HG03378 (cell line): ENCODE data around the gene PTPRM.

ENCODE experiments used
- ATAC-seq: cut with Tn5 transposase; IDR thresholded peaks from one replicate; pipeline ENCODE4 v1.9.1; 2021; ENCODE audit warnings: mild to moderate bottlenecking, moderate library complexity; ENCODE audit not compliant: unreplicated experiment

The PTPRM gene

GRCh38 chr18:8254654-8255053 is 687.5 kb downstream of the PTPRM start:
- ATAC-seq, result no peak

GRCh38 chr18:8257851-8258434 is 690.8 kb downstream of the PTPRM start:
- no peak for ATAC-seq

- ATAC-seq, result no peak
Measured at GRCh38 chr18:8260319-8260718, 693.2 kb downstream of the PTPRM start.

- ATAC-seq, result no peak
Measured at GRCh38 chr18:8260827-8261226, 693.7 kb downstream of the PTPRM start.

- ATAC-seq, result no peak
Measured at GRCh38 chr18:8261651-8262091, 694.6 kb downstream of the PTPRM start.

- no peak for ATAC-seq
Measured at GRCh38 chr18:8262221-8262620, 695.1 kb downstream of the PTPRM start.

- no peak for ATAC-seq
Measured at GRCh38 chr18:8264116-8264515, 697.0 kb downstream of the PTPRM start.

GRCh38 chr18:8264861-8265411 is 697.8 kb downstream of the PTPRM start:
- ATAC-seq, result no peak

- ATAC-seq, result no peak
Measured at GRCh38 chr18:8272254-8272653, 705.1 kb downstream of the PTPRM start.

- ATAC-seq, result no peak
Measured at GRCh38 chr18:8274370-8274769, 707.3 kb downstream of the PTPRM start.

- ATAC-seq, result no peak
Measured at GRCh38 chr18:8276406-8276805, 709.3 kb downstream of the PTPRM start.

GRCh38 chr18:8277270-8277669 is 710.2 kb downstream of the PTPRM start:
- ATAC-seq, result no peak

- ATAC-seq, result no peak
Measured at GRCh38 chr18:8279346-8279745, 712.2 kb downstream of the PTPRM start.

GRCh38 chr18:8279781-8280330 is 712.7 kb downstream of the PTPRM start:
- ATAC-seq, result no peak

- ATAC-seq, result no peak
Measured at GRCh38 chr18:8283891-8284585, 716.9 kb downstream of the PTPRM start.

- no peak for ATAC-seq
Measured at GRCh38 chr18:8286303-8286702, 719.2 kb downstream of the PTPRM start.

- no peak for ATAC-seq
Measured at GRCh38 chr18:8287196-8287885, 720.2 kb downstream of the PTPRM start.

GRCh38 chr18:8288472-8289195 is 721.5 kb downstream of the PTPRM start:
- ATAC-seq, result no peak

- ATAC-seq, result no peak
Measured at GRCh38 chr18:8290435-8290834, 723.3 kb downstream of the PTPRM start.

GRCh38 chr18:8290913-8291312 is 723.8 kb downstream of the PTPRM start:
- ATAC-seq, result no peak

GRCh38 chr18:8293184-8293583 is 726.1 kb downstream of the PTPRM start:
- ATAC-seq, result no peak
